HCT116 (cell line): Measurements from ENCODE around the gene ZNF230. TPM values are rescaled to one million over a fixed set of nuclear protein-coding genes. Genes with fewer than 3 reads are reported as not detected.

ENCODE experiments used
- ATAC-seq: fragments of 200-7000 bp; cut with Tn5 transposase; 2 replicates; pipeline ENCODE4 v1.9.1; 2020; ENCODE audit warnings: mild to moderate bottlenecking, moderate library complexity
- BruUV-seq: library from RNA; stranded (reverse); fragments of 400-500 nt; replicated peaks from 2 replicates; lab custom pipeline; 2021; lab: Mats Ljungman, UMichigan
- CTCF ChIA-PET: fragments of 300-600 bp; sonication (Branson Sonifier 250); formaldehyde crosslinking; loops from one replicate; lab custom pipeline; 2021; ENCODE audit warnings: antibody characterized with exemption; lab: Charles Lee
- POLR2A ChIA-PET: fragments of 300-600, 350-600 bp; sonication (Branson Sonifier 250); formaldehyde crosslinking; loops from one replicate; lab custom pipeline; 2021; ENCODE audit warnings: antibody characterized with exemption; lab: Charles Lee
- RAD21 ChIA-PET, 2 experiments: fragments of 300-600 bp; sonication (Branson Sonifier 250); formaldehyde crosslinking; loops; one replicate each; lab custom pipeline; 2023; ENCODE audit warnings: low total read pairs in 2 of 2; ENCODE audit not compliant: uncharacterized antibody in 2 of 2, unreplicated experiment in 2 of 2, low non-redundant PET in 1 of 2; lab: Charles Lee
- DNase-seq: peaks from one replicate; pipeline ENCODE4 v3.0.0-alpha.2; 2010; ENCODE audit warnings: low read depth, low spot score
- H2AFZ ChIP-seq: fragments of 200-600 bp; shearing (Covaris generic), sonication (generic); 2 replicates; pipeline ENCODE4 v1.6.1; 2017; ENCODE audit warnings: low read depth, mixed run types, mixed read lengths, antibody characterized with exemption, low read length; ENCODE audit not compliant: poor library complexity, severe bottlenecking
- H3K27ac ChIP-seq: 2 replicates; pipeline ENCODE4 v1.5.1; 2012; ENCODE audit warnings: low read depth, low read length
- H3K27me3 ChIP-seq: fragments of 200-600 bp; sonication (generic); 2 replicates; pipeline ENCODE4 v1.6.1; 2016; ENCODE audit warnings: mixed run types, low read length, mixed read lengths; ENCODE audit not compliant: insufficient read depth
- H3K36me3 ChIP-seq, 2 experiments: fragments of 200-500 bp in 1 of 2; fragments of 200-600 bp in 1 of 2; sonication (Bioruptor generic) in 1 of 2; sonication (generic) in 1 of 2; 2 replicates each; pipeline versions ENCODE4 v1.5.1 to v1.6.1; 2014 to 2016; ENCODE audit warnings: low read length in 2 of 2, inconsistent platforms in 1 of 2, mixed read lengths in 1 of 2, mixed run types in 1 of 2; ENCODE audit not compliant: insufficient read depth in 2 of 2, control insufficient read depth in 1 of 2
- H3K4me1 ChIP-seq, 2 experiments: fragments of 200-600 bp in 1 of 2; sonication (generic) in 1 of 2; 2 replicates each; pipeline versions ENCODE4 v1.5.1 to v1.6.1; 2012 to 2017; ENCODE audit warnings: low read length in 2 of 2, inconsistent platforms in 1 of 2, mild to moderate bottlenecking in 1 of 2, mixed read lengths in 1 of 2, mixed run types in 1 of 2, moderate library complexity in 1 of 2; ENCODE audit not compliant: insufficient read depth in 2 of 2, control insufficient read depth in 1 of 2
- H3K4me2 ChIP-seq: fragments of 200-600 bp; sonication (generic); 2 replicates; pipeline ENCODE4 v1.6.1; 2017; ENCODE audit warnings: mixed run types, low read length, mixed read lengths
- H3K4me3 ChIP-seq, 2 experiments: fragments of 200-600 bp in 1 of 2; sonication (generic) in 1 of 2; replicated peaks in 1 of 2; 2 replicates each; pipeline ENCODE4 v1.5.1; 2011 to 2016; ENCODE audit warnings: low read length in 2 of 2, control low read depth in 1 of 2, low read depth in 1 of 2, mild to moderate bottlenecking in 1 of 2, mixed read lengths in 1 of 2, mixed run types in 1 of 2
- H3K79me2 ChIP-seq: fragments of 200-600 bp; sonication (generic); 2 replicates; pipeline ENCODE4 v1.6.1; 2017; ENCODE audit warnings: mild to moderate bottlenecking, mixed run types, low read length, moderate library complexity, mixed read lengths; ENCODE audit not compliant: insufficient read depth
- H3K9ac ChIP-seq: fragments of 200-600 bp; sonication (generic); 2 replicates; pipeline ENCODE4 v1.6.1; 2016; ENCODE audit warnings: low read length, mixed read lengths
- H3K9me2 ChIP-seq: fragments of 200-600 bp; sonication (generic), shearing (Covaris generic); 2 replicates; pipeline ENCODE4 v1.6.1; 2017; ENCODE audit warnings: mixed run types, mild to moderate bottlenecking, moderate library complexity; ENCODE audit not compliant: insufficient read depth
- H3K9me3 ChIP-seq, 2 experiments: fragments of 200-500 bp in 1 of 2; fragments of 200-600 bp in 1 of 2; sonication (Bioruptor generic) in 1 of 2; sonication (generic) in 1 of 2; 2 replicates each; pipeline ENCODE4 v1.6.1; 2014 to 2017; ENCODE audit warnings: low read length in 2 of 2, mixed read lengths in 2 of 2, inconsistent platforms in 1 of 2, low read depth in 1 of 2, mild to moderate bottlenecking in 1 of 2, mixed run types in 1 of 2, moderate library complexity in 1 of 2; ENCODE audit not compliant: control insufficient read depth in 1 of 2, insufficient read depth in 1 of 2
- H4K20me1 ChIP-seq: fragments of 200-600 bp; sonication (generic), shearing (Covaris generic); 2 replicates; pipeline ENCODE4 v1.6.1; 2017; ENCODE audit warnings: mixed run types, mild to moderate bottlenecking, moderate library complexity; ENCODE audit not compliant: insufficient read depth
- CBX3 ChIP-seq: IDR thresholded peaks from 2 replicates; pipeline ENCODE4 v1.6.1; 2012; ENCODE audit warnings: low read depth
- CEBPB ChIP-seq: IDR thresholded peaks from 2 replicates; pipeline ENCODE4 v1.6.1; 2012; ENCODE audit warnings: low read depth
- EGR1 ChIP-seq: IDR thresholded peaks from 2 replicates; pipeline ENCODE4 v1.6.1; 2012; ENCODE audit warnings: low read depth
- ELF1 ChIP-seq: IDR thresholded peaks from 2 replicates; pipeline ENCODE4 v1.6.1; 2012; ENCODE audit warnings: low read depth, borderline replicate concordance
- EZH2phosphoT487 ChIP-seq: fragments of 200-600 bp; IDR thresholded peaks from 2 replicates; pipeline ENCODE4 v1.6.1; 2018; ENCODE audit warnings: antibody characterized with exemption, borderline replicate concordance
- JUND ChIP-seq: IDR thresholded peaks from 2 replicates; pipeline ENCODE4 v1.6.1; 2012
- POLR2A ChIP-seq: IDR thresholded peaks from 2 replicates; pipeline ENCODE4 v1.7.0; 2011; ENCODE audit warnings: borderline replicate concordance; ENCODE audit not compliant: insufficient read depth, insufficient read length; ENCODE audit errors: extremely low read depth
- RAD21 ChIP-seq: IDR thresholded peaks from 2 replicates; pipeline ENCODE4 v1.6.1; 2012; ENCODE audit warnings: low read depth, mild to moderate bottlenecking
- SIN3A ChIP-seq: IDR thresholded peaks from 2 replicates; pipeline ENCODE4 v1.6.1; 2012; ENCODE audit warnings: low read depth
- SP1 ChIP-seq: IDR thresholded peaks from 2 replicates; pipeline ENCODE4 v1.6.1; 2012; ENCODE audit warnings: low read depth
- TCF7L2 ChIP-seq: IDR thresholded peaks from 2 replicates; pipeline ENCODE4 v1.7.0; 2011; ENCODE audit warnings: borderline replicate concordance, inconsistent platforms; ENCODE audit not compliant: insufficient read depth, insufficient read length; ENCODE audit errors: extremely low read depth
- ZFX ChIP-seq: fragments of 450-650 bp; IDR thresholded peaks from 2 replicates; pipeline ENCODE4 v1.6.1; 2017
- ZNF274 ChIP-seq: fragments of 200-500 bp; sonication (Bioruptor generic); IDR thresholded peaks from 2 replicates; pipeline ENCODE4 v1.6.1; 2014; ENCODE audit warnings: mild to moderate bottlenecking, low read depth, low read length, inconsistent platforms
- intact Hi-C: fragments of 100-400 bp; cut with micrococcal nuclease; formaldehyde crosslinking; loops from 2 replicates; pipeline ENCODE4 v1.10.0; 2022
- total RNA-seq: library from RNA; stranded (reverse); gene quantifications from one replicate; pipeline ENCODE4 v1.2.1, GENCODE V29; 2021; ENCODE audit not compliant: unreplicated experiment
- TF ChIP-seq, protein P1 (sequence below): IDR thresholded peaks from 2 replicates; pipeline ENCODE4 v1.6.1; 2012

The ZNF230 gene
- total RNA-seq, 1 experiment from 2014 or later: 2.8 TPM

DNA sequence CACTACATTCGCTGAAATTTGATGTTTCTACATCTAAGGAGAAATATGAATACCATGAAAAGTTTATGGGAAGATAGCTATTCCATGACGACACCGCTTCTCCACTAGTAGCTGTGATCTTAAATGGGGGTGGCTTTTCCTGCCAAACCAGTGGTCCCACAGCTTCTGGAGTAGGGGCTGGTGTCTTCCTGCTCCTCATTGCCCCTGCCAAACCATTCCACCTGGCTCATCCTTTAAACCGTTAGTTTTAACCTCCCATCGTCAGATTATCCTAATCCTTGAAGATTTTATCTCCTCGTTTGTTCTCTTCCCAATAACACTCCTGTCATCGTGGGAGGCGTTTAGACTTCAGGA lies 568 bp upstream of the ZNF230 start:
- H3K27ac ChIP-seq: 0 out of 2 replicates have a peak overlapping the region, but pooled peaks have one; percentile 0
- peak overlapping the region; percentile 99 for H2AFZ ChIP-seq
- no peak for TF ChIP-seq CBX3
- TF ChIP-seq EGR1: no peak
- TF ChIP-seq SP1: no peak
- no peak for TF ChIP-seq EZH2phosphoT487
- no peak for TF ChIP-seq SIN3A
- TF ChIP-seq ZNF274: no peak
- TF ChIP-seq RAD21: no peak
- TF ChIP-seq, protein P1, sequence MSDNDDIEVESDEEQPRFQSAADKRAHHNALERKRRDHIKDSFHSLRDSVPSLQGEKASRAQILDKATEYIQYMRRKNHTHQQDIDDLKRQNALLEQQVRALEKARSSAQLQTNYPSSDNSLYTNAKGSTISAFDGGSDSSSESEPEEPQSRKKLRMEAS: no peak
- ChIA-PET CTCF (no interaction called here), RAD21 (no interaction called here), POLR2A (no interaction called here)
- ATAC-seq: no peak
- no peaks in the 10 kb centered on the region for H3K36me3 ChIP-seq
- no peak for DNase-seq
- intact Hi-C loops: loop anchor here (1.0 to 2.0 kb wide), 4 partner anchors 51 to 175 kb away; partner anchors contain the start of genes ZNF221, ZNF224, ZNF225 and ZNF283
- peaks cover 0 to 13% of the 10 kb centered on the region in 2 experiments; a peak in 2 of 4 replicates for H3K4me1 ChIP-seq
- TSS peak; percentile 90 for BruUV-seq
- peak overlapping the region; percentile 93 for H3K4me2 ChIP-seq
- H3K4me3 ChIP-seq: peak overlapping the region; percentile 86 to 88
- H4K20me1 ChIP-seq: no peaks in the 10 kb centered on the region
- H3K9ac ChIP-seq: peak overlapping the region; percentile 51
- no peaks in the 10 kb centered on the region for H3K27me3 ChIP-seq
- H3K9me2 ChIP-seq: no peaks in the 10 kb centered on the region
- H3K79me2 ChIP-seq: no peaks in the 10 kb centered on the region; the same call in 1 of the 2 replicates
- H3K9me3 ChIP-seq: no peaks in the 10 kb centered on the region; a peak in 1 of 4 replicates

DNA sequence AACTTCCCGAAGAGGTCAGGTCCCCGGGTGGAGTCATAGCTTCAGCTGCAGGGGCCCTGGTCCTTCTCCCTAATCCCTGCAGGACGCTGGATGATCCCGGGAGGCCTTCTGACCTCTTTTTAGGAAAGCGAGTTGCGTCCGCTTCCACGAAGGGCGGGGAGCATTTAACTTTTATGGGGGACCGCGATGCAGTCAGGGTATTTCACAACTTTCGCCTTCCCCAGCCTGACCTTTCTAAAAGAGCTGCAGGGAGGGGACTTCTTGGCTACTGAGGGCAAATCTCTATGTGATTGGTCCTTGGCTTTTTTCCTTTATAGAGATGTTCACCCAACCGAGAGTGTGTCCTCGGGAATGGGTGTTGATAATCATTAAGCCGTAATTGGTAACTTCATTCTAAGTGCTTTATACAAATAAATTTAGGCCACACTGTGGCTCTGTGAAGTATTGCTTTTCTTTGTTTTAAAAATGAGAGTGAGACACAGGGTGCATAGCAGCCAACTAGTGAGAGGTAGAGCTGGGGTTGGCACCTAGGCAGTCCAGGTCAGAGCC lies 778 bp downstream of the ZNF230 start:
- TF ChIP-seq ZFX: no peak
- TF ChIP-seq TCF7L2: no peak
- TF ChIP-seq POLR2A: no peak
- TF ChIP-seq JUND: no peak
- TF ChIP-seq ELF1: no peak
- no peak for TF ChIP-seq CEBPB
- no peak for TF ChIP-seq SP1
- Histone ChIP-seq H2AFZ (peak overlapping the region; percentile 65), H3K4me3 (peak overlapping the region; percentile 86 to 88), H3K9ac (peak overlapping the region; percentile 51), H4K20me1 (no peaks in the 10 kb centered on the region), H3K27me3 (no peaks in the 10 kb centered on the region), H3K4me1 (peaks cover 0 to 13% of the 10 kb centered on the region in 2 experiments; a peak in 2 of 4 replicates), H3K4me2 (peak overlapping the region; percentile 93), H3K27ac (no peak overlapping the region), H3K79me2 (no peaks in the 10 kb centered on the region; the same call in 1 of the 2 replicates), H3K9me2 (no peaks in the 10 kb centered on the region), H3K36me3 (peaks cover 0 to 1% of the 10 kb centered on the region in 2 experiments; a peak in 1 of 4 replicates), H3K9me3 (no peaks in the 10 kb centered on the region; a peak in 1 of 4 replicates)
- peak; percentile 35 for ATAC-seq
- ChIA-PET POLR2A (no interaction called here), RAD21 (no interaction called here), CTCF (no interaction called here)
- no peak for DNase-seq
- intact Hi-C loops: loop anchor here (2.0 kb wide), 1 partner anchor 91 kb away; the partner anchor contains the start of gene ZNF224
- BruUV-seq: no TSS peak
